Large intestine (tissue), 3 donors: ENCODE data around the gene ARL11. TPM values are rescaled to one million over a fixed set of nuclear protein-coding genes. Genes with fewer than 3 reads are reported as not detected.

Source experiments
- DNase-seq, 2 donors: peaks; one replicate each; pipeline versions ENCODE4 v3.0.0 to v3.0.0-alpha.2; 2013
- H3K27ac ChIP-seq: one replicate; pipeline ENCODE4 v1.5.1; 2013; ENCODE audit warnings: low read length
- H3K27me3 ChIP-seq: 2 replicates; pipeline ENCODE4 v1.6.1; 2013; ENCODE audit warnings: low read length; ENCODE audit not compliant: control insufficient read depth, insufficient read depth
- H3K36me3 ChIP-seq: 2 replicates; pipeline ENCODE4 v1.6.1; 2013; ENCODE audit warnings: low read length; ENCODE audit not compliant: control insufficient read depth, insufficient read depth
- H3K4me1 ChIP-seq: one replicate; pipeline ENCODE4 v1.6.1; 2013; ENCODE audit warnings: low read length; ENCODE audit not compliant: control insufficient read depth, insufficient read depth
- H3K4me3 ChIP-seq: one replicate; pipeline ENCODE4 v1.5.1; 2013; ENCODE audit warnings: low read length
- H3K9me3 ChIP-seq: one replicate; pipeline ENCODE4 v1.6.1; 2013; ENCODE audit warnings: mild to moderate bottlenecking, low read depth, low read length, moderate library complexity; ENCODE audit not compliant: control insufficient read depth
- WGBS: methylation state at CpG from one replicate; pipeline ENCODE4 v1.1.5; 2013; ENCODE audit warnings: low lambda C conversion rate; ENCODE audit not compliant: insufficient coverage; 5-methylcytosine and 5-hydroxymethylcytosine counted together
- polyA plus RNA-seq: library from polyadenylated mRNA; unstranded; fragments of 120-200 nt; gene quantifications from one replicate; pipeline ENCODE4 v1.2.1, GENCODE V29; 2013

ARL11 gene
- polyA plus RNA-seq, 1 donor, result 1.3 TPM

GRCh38 chr13:49632156-49632555, 3.8 kb downstream of the ARL11 start:
- no peaks in the 10 kb centered on the region for H3K4me1 ChIP-seq
- WGBS, result 73% methylated on average over 1 of the region's 5 CpGs
- H3K27ac ChIP-seq, result no peak overlapping the region

GRCh38 chr13:49633710-49634109, 5.4 kb downstream of the ARL11 start:
- Histone ChIP-seq H3K4me3 (no peak overlapping the region), H3K4me1 (no peaks in the 10 kb centered on the region), H3K36me3 (no peaks in the 10 kb centered on the region), H3K27ac (no peak overlapping the region), H3K27me3 (no peaks in the 10 kb centered on the region), H3K9me3 (no peaks in the 10 kb centered on the region)
- no peak for DNase-seq
- no CpG with 5 or more reads among the region's 4 CpGs for WGBS

More at GRCh38 chr13:49632156-49632555, 3.8 kb downstream of the ARL11 start:
- DNase-seq, result no peak
- H3K36me3 ChIP-seq, result no peaks in the 10 kb centered on the region
- no peaks in the 10 kb centered on the region for H3K27me3 ChIP-seq
- no peak overlapping the region for H3K4me3 ChIP-seq
- H3K9me3 ChIP-seq, result no peaks in the 10 kb centered on the region

GRCh38 chr13:49635599-49636433, 7.5 kb downstream of the ARL11 start:
- peak; percentile 28 to 66 for DNase-seq
- H3K27me3 ChIP-seq, result no peaks in the 10 kb centered on the region
- no peaks in the 10 kb centered on the region for H3K9me3 ChIP-seq
- peak overlapping the region; percentile 25 for H3K4me3 ChIP-seq
- no peaks in the 10 kb centered on the region for H3K4me1 ChIP-seq
- no peaks in the 10 kb centered on the region for H3K36me3 ChIP-seq
- no peak overlapping the region for H3K27ac ChIP-seq
- no CpG with 5 or more reads among the region's 10 CpGs for WGBS

GRCh38 chr13:49636705-49637104, 8.4 kb downstream of the ARL11 start:
- Histone ChIP-seq H3K9me3 (no peaks in the 10 kb centered on the region), H3K4me3 (no peak overlapping the region), H3K27ac (no peak overlapping the region), H3K4me1 (no peaks in the 10 kb centered on the region), H3K36me3 (no peaks in the 10 kb centered on the region), H3K27me3 (no peaks in the 10 kb centered on the region)
- DNase-seq, result no peak
- no CpG with 5 or more reads among the region's 5 CpGs for WGBS

- no peaks in the 10 kb centered on the region for H3K27me3 ChIP-seq
- no peaks in the 10 kb centered on the region for H3K36me3 ChIP-seq
- H3K9me3 ChIP-seq, result no peaks in the 10 kb centered on the region
- no peaks in the 10 kb centered on the region for H3K4me1 ChIP-seq
- H3K4me3 ChIP-seq, result no peak overlapping the region
- WGBS, result no CpG with 5 or more reads among the region's 4 CpGs
- DNase-seq, result no peak
- no peak overlapping the region for H3K27ac ChIP-seq
These were observed 9.9 kb downstream of the ARL11 start for GRCh38 chr13:49638030-49638743.

- H3K27ac ChIP-seq, result no peak overlapping the region
- WGBS, result 100% methylated on average over 1 of the region's 2 CpGs
- no peaks in the 10 kb centered on the region for H3K36me3 ChIP-seq
- H3K4me3 ChIP-seq, result no peak overlapping the region
- H3K9me3 ChIP-seq, result no peaks in the 10 kb centered on the region
- no peaks in the 10 kb centered on the region for H3K4me1 ChIP-seq
- no peak for DNase-seq
- H3K27me3 ChIP-seq, result no peaks in the 10 kb centered on the region
These were observed 10.4 kb downstream of the ARL11 start for GRCh38 chr13:49638744-49639072.

GRCh38 chr13:49641801-49642291, 13.5 kb downstream of the ARL11 start:
- no peaks in the 10 kb centered on the region for H3K27me3 ChIP-seq
- no CpG with 5 or more reads among the region's 4 CpGs for WGBS
- no peak overlapping the region for H3K4me3 ChIP-seq
- no peak for DNase-seq
- no peak overlapping the region for H3K27ac ChIP-seq
- no peaks in the 10 kb centered on the region for H3K36me3 ChIP-seq
- H3K9me3 ChIP-seq, result no peaks in the 10 kb centered on the region
- H3K4me1 ChIP-seq, result no peaks in the 10 kb centered on the region

- Histone ChIP-seq H3K27ac (no peak overlapping the region), H3K36me3 (no peaks in the 10 kb centered on the region), H3K4me3 (no peak overlapping the region), H3K27me3 (no peaks in the 10 kb centered on the region), H3K4me1 (no peaks in the 10 kb centered on the region), H3K9me3 (no peaks in the 10 kb centered on the region)
- WGBS, result 100% methylated on average over 1 of the region's 12 CpGs
- no peak for DNase-seq
These were observed 14.8 kb downstream of the ARL11 start for GRCh38 chr13:49643035-49643646.

GRCh38 chr13:49645451-49645850, 17.1 kb downstream of the ARL11 start:
- Histone ChIP-seq H3K27ac (no peak overlapping the region), H3K36me3 (no peaks in the 10 kb centered on the region), H3K27me3 (no peaks in the 10 kb centered on the region), H3K4me1 (no peaks in the 10 kb centered on the region), H3K4me3 (no peak overlapping the region), H3K9me3 (no peaks in the 10 kb centered on the region)
- WGBS, result 97% methylated on average over 5 of the region's 13 CpGs
- DNase-seq, result no peak

- Histone ChIP-seq H3K4me1 (no peaks in the 10 kb centered on the region), H3K36me3 (no peaks in the 10 kb centered on the region), H3K27ac (no peak overlapping the region), H3K4me3 (no peak overlapping the region), H3K27me3 (no peaks in the 10 kb centered on the region), H3K9me3 (no peaks in the 10 kb centered on the region)
- no peak for DNase-seq
- whole genome bisulfite sequencing, result no CpG with 5 or more reads among the region's 4 CpGs
These were observed 18.4 kb downstream of the ARL11 start for GRCh38 chr13:49646688-49647087.
